OCI-LY7 (cell line): Measurements from ENCODE around the gene FBXO42.

Experiments used
- EZH2phosphoT487 ChIP-seq: fragments of 200-600 bp; sonication (generic); IDR thresholded peaks from 2 replicates; pipeline ENCODE4 v1.6.1; 2018; ENCODE audit warnings: low read depth, borderline replicate concordance, mild to moderate bottlenecking, mixed run types, antibody characterized with exemption, low read length, moderate library complexity, mixed read lengths
- TF ChIP-seq, protein P1 (sequence below): fragments of 200-600 bp; sonication (generic); conservative IDR thresholded peaks from 2 replicates; pipeline ENCODE4 v1.5.1; 2014; ENCODE audit warnings: mild to moderate bottlenecking, antibody characterized with exemption, low read length, moderate library complexity, mixed read lengths

DNA sequence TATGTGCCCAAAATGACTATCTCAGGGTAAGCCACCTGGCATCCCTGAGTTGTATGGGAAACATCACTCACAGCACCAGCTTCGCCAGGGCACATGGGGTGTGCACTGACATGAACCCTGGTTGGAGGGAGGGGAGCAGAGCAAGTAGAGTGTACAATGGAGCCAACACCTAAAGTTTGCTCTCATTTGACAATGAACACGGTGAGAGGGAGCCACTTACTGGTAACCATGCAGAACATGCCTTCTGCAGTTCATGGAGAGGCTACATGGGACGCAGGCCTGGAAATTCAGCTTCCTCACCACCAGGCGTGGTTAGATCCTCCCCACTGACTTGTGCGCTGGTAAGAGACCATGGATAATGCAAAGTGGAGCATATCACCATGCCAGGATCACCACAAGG is 105.3 kb downstream of the FBXO42 start:
- TF ChIP-seq, protein P1, sequence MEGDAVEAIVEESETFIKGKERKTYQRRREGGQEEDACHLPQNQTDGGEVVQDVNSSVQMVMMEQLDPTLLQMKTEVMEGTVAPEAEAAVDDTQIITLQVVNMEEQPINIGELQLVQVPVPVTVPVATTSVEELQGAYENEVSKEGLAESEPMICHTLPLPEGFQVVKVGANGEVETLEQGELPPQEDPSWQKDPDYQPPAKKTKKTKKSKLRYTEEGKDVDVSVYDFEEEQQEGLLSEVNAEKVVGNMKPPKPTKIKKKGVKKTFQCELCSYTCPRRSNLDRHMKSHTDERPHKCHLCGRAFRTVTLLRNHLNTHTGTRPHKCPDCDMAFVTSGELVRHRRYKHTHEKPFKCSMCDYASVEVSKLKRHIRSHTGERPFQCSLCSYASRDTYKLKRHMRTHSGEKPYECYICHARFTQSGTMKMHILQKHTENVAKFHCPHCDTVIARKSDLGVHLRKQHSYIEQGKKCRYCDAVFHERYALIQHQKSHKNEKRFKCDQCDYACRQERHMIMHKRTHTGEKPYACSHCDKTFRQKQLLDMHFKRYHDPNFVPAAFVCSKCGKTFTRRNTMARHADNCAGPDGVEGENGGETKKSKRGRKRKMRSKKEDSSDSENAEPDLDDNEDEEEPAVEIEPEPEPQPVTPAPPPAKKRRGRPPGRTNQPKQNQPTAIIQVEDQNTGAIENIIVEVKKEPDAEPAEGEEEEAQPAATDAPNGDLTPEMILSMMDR, result no peak
- TF ChIP-seq EZH2phosphoT487, result no peak
